ENCODE data around the gene ITK.

- TF ChIP-seq CTCF (IDR thresholded peaks at IDR 0.05 in 4 of 5, conservative IDR thresholded peaks at IDR 0.05 in 1 of 5), result no peak
- TF ChIP-seq POLR2A (IDR thresholded peaks at IDR 0.05), result no peak
These were observed 108.7 kb downstream of the ITK start for GRCh38 chr5:157289164-157289819.
